Measurements from ENCODE around the gene MAOB. TPM values are rescaled to one million over a fixed set of nuclear protein-coding genes. Genes with fewer than 3 reads are reported as not detected.

The MAOB gene
- total RNA-seq, 1 experiment from 2014 or later, result 1.1 TPM

DNA sequence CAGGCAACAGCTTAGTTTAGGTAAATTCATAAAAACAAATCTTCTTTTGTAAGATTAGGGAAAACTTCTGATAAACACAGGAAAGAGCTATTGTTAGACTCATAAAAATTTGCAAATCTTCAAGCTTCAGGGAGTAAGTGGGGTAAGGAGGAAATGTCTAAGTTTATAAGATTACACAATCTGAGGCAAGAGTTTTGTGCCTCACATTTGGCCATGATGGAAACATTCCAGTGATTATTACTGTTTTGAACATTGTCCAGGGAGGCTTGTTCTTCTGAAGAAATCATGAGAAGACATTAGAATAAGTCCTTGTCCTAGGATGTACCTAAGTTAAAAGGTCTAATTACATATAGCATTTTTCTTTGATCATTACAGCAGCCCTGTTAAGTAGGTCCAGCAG, 72.8 kb downstream of the MAOB start:
- Mint-ChIP-seq H3K4me1 (no peaks in the 10 kb centered on the region), H3K27ac (no peak overlapping the region), H3K9me3 (peaks cover 47 to 67% of the 10 kb centered on the region in 2 experiments), H3K4me3 (no peak overlapping the region), H3K27me3 (ENCODE audit: low read depth) (no peaks in the 10 kb centered on the region; the same call in none of the 2 replicates), H3K36me3 (ENCODE audit: insufficient read depth in 1 of 3, low read depth in 3 of 3) (no peaks in the 10 kb centered on the region; a peak in 2 of 7 replicates)
- Histone ChIP-seq H2BK20ac (ENCODE audit: low read depth, low read length, poor library complexity, severe bottlenecking) (no peak overlapping the region), H3K56ac (ENCODE audit: insufficient read length, low read depth, low read length) (no peak overlapping the region), H3K79me1 (ENCODE audit: insufficient read depth, low read depth, low read length, poor library complexity, severe bottlenecking) (no peaks in the 10 kb centered on the region), H3K79me2 (ENCODE audit: insufficient read depth, low read length) (no peaks in the 10 kb centered on the region), H2AK5ac (ENCODE audit: insufficient read length, low read length) (no peak overlapping the region), H4K5ac (ENCODE audit: insufficient read length, low read depth, low read length) (no peak overlapping the region), H3K27ac (ENCODE audit: insufficient read length, low read depth, low read length) (no peak overlapping the region), H3K9ac (ENCODE audit: extremely low read depth, insufficient read length, low read length) (no peak overlapping the region), H4K8ac (replicated peaks; ENCODE audit: insufficient read length, low read depth, low read length) (no peak overlapping the region), H3K4ac (ENCODE audit: low read depth, low read length) (no peak overlapping the region), H3K9me3 (ENCODE audit: control insufficient read depth, low read depth, low read length) (peaks cover 29% of the 10 kb centered on the region), H3K23ac (ENCODE audit: insufficient read length, low read depth, low read length) (no peak overlapping the region), H2AFZ (ENCODE audit: low read length) (no peak overlapping the region), H4K91ac (ENCODE audit: insufficient read length, low read depth, low read length) (no peak overlapping the region), H3T11ph (ENCODE audit: low read length) (no peak overlapping the region), H3K18ac (ENCODE audit: insufficient read length, low read depth, low read length) (no peak overlapping the region), H2BK15ac (ENCODE audit: low read depth, low read length) (no peak overlapping the region), H3K23me2 (ENCODE audit: insufficient read length, low read depth, low read length, poor library complexity, severe bottlenecking) (no peaks in the 10 kb centered on the region), H3K27me3 (ENCODE audit: insufficient read depth, low read length) (no peaks in the 10 kb centered on the region), H3K4me2 (ENCODE audit: insufficient read depth, insufficient read length, low read length) (no peak overlapping the region), H2BK120ac (ENCODE audit: low read depth, low read length, poor library complexity, severe bottlenecking) (no peak overlapping the region), H4K20me1 (ENCODE audit: control insufficient read depth, insufficient read depth, insufficient read length) (no peaks in the 10 kb centered on the region), H3K14ac (ENCODE audit: insufficient read depth, low read length) (no peak overlapping the region), H2BK12ac (ENCODE audit: insufficient read length, low read depth, low read length) (no peak overlapping the region), H2BK5ac (ENCODE audit: insufficient read length, low read length) (no peak overlapping the region), H3K4me1 (ENCODE audit: insufficient read depth, low read length) (no peaks in the 10 kb centered on the region)
- TF ChIP-seq, protein P1, sequence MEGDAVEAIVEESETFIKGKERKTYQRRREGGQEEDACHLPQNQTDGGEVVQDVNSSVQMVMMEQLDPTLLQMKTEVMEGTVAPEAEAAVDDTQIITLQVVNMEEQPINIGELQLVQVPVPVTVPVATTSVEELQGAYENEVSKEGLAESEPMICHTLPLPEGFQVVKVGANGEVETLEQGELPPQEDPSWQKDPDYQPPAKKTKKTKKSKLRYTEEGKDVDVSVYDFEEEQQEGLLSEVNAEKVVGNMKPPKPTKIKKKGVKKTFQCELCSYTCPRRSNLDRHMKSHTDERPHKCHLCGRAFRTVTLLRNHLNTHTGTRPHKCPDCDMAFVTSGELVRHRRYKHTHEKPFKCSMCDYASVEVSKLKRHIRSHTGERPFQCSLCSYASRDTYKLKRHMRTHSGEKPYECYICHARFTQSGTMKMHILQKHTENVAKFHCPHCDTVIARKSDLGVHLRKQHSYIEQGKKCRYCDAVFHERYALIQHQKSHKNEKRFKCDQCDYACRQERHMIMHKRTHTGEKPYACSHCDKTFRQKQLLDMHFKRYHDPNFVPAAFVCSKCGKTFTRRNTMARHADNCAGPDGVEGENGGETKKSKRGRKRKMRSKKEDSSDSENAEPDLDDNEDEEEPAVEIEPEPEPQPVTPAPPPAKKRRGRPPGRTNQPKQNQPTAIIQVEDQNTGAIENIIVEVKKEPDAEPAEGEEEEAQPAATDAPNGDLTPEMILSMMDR (conservative IDR thresholded peaks at IDR 0.05), result no peak
- no peak for DNase-seq
